Activated T-cell treated with anti-CD3 and anti-CD28 coated beads, Interleukin-2, amount 50 U/mL, for 4 hours (primary cell): ENCODE measurements around the gene FBXO21. TPM values are rescaled to one million over a fixed set of nuclear protein-coding genes. Genes with fewer than 3 reads are reported as not detected.
A peak's percentile ranks its signal among the peaks of the same experiment; 100 is the strongest.
"Not testable (repeated sequence)": the region's sequence is repeated elsewhere in the genome, so short reads cannot be mapped to it uniquely, and the experiment has no call there.

Source experiments
- ATAC-seq, 2 donors: fragments of 200-7000 bp; cut with Tn5 transposase; one replicate each; pipeline ENCODE4 v1.10.0; 2021
- DNase-seq: peaks from one replicate; pipeline ENCODE4 v3.0.0-alpha.2; 2020
- H3K27me3 Mint-ChIP-seq: one replicate; pipeline ENCODE4 v1.8.0; 2021; ENCODE audit warnings: low read depth, mixed read lengths
- H3K36me3 Mint-ChIP-seq: one replicate; pipeline ENCODE4 v1.8.0; 2022; ENCODE audit warnings: mixed read lengths; ENCODE audit not compliant: insufficient read depth
- H3K4me1 Mint-ChIP-seq: one replicate; pipeline ENCODE4 v1.8.0; 2021; ENCODE audit warnings: low read depth, mixed read lengths
- H3K4me3 Mint-ChIP-seq: one replicate; pipeline ENCODE4 v1.8.0; 2021; ENCODE audit warnings: mild to moderate bottlenecking, moderate library complexity, mixed read lengths
- H3K9me3 Mint-ChIP-seq: one replicate; pipeline ENCODE4 v1.8.0; 2021; ENCODE audit warnings: mixed read lengths
- total RNA-seq, 3 donors: library from RNA; stranded (reverse); gene quantifications; one replicate each; pipeline ENCODE4 v1.2.1, GENCODE V29; 2021

Gene FBXO21
- total RNA-seq, 3 donors from 2014 or later = 33.5 to 38.0 (median 36.3) TPM

- Mint-ChIP-seq H3K36me3 (no peaks in the 10 kb centered on the region), H3K9me3 (no peaks in the 10 kb centered on the region), H3K4me1 (peaks cover 8% of the 10 kb centered on the region), H3K4me3 (no peak overlapping the region), H3K27me3 (peaks cover 10% of the 10 kb centered on the region)
- peak; percentile 12 for DNase-seq
- ATAC-seq = peak; percentile 55 to 63
Observed at GRCh38 chr12:117105902-117106301, 84.4 kb downstream of the FBXO21 start.

DNA sequence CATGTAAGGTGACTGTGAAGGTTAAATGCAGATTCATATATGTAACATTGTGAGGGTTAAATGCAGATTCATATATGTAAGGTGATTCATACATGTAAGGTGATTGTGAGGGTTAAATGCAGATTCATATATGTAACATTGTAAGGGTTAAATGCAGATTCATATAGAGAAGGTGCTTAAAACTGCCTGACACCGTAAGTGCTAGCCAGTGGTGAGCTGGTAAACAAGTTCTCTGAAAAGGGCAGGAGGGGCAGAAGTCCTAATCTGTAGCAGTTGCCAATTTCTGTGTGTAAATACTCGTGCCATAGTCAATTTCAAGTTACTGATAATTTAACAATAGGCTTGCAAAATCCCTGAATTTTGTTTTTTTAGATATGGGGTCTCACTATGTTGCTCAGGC, 86.3 kb downstream of the FBXO21 start:
- not testable (repeated sequence) for H3K4me3 Mint-ChIP-seq, H3K27me3 Mint-ChIP-seq, ATAC-seq, DNase-seq, H3K9me3 Mint-ChIP-seq, H3K36me3 Mint-ChIP-seq
- peaks cover 12% of the 10 kb centered on the region for H3K4me1 Mint-ChIP-seq

GRCh38 chr12:117102800-117103181, 87.5 kb downstream of the FBXO21 start:
- Mint-ChIP-seq H3K4me3 (no peak overlapping the region), H3K36me3 (no peaks in the 10 kb centered on the region), H3K9me3 (no peaks in the 10 kb centered on the region), H3K4me1 (peaks cover 15% of the 10 kb centered on the region), H3K27me3 (peaks cover 12% of the 10 kb centered on the region)
- DNase-seq (no peak), ATAC-seq (no peak)

DNA sequence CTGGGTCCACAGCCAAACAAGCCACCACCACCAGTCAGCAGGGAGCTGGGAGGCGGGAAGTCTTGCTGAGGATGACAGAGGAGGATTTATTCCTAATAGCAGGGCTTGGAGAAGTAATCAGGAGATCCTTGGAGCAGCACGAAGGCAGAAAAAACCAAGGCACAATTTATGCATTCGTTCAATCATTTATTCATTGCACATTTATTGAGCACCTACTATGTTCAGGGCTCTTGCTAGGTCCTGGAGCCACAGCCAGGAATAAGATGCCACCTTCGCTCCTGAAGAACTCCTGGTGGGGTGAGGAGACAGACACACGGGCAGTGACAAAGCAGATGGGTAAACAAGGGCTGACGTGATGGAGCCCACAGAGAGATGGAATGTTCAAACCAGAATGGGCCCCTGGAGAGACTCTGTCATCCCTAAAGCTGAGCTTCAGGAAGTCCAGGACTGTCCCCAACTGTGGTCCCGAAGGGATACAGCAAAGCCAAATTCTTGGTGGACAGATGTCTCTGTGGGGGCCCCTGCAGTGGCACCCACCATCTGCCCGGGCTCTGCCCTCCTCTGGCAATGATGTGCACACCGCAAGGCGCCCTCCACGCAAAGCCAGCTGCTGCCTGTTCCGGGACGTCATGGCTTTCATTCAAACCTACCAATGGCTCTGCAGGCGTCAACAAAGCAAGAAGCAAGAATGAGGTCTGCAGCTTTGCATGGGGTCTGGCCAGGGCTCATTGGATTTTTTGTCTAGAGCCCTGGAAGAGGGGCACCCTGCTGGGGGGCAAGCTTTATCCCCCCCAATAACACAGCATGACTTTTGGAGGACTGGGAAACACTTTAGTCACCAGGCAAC, 88.1 kb downstream of the FBXO21 start:
- no peak for ATAC-seq
- no peak for DNase-seq
- Mint-ChIP-seq H3K9me3 (no peaks in the 10 kb centered on the region), H3K36me3 (no peaks in the 10 kb centered on the region), H3K4me3 (no peak overlapping the region), H3K4me1 (peaks cover 18% of the 10 kb centered on the region), H3K27me3 (peaks cover 16% of the 10 kb centered on the region)

DNA sequence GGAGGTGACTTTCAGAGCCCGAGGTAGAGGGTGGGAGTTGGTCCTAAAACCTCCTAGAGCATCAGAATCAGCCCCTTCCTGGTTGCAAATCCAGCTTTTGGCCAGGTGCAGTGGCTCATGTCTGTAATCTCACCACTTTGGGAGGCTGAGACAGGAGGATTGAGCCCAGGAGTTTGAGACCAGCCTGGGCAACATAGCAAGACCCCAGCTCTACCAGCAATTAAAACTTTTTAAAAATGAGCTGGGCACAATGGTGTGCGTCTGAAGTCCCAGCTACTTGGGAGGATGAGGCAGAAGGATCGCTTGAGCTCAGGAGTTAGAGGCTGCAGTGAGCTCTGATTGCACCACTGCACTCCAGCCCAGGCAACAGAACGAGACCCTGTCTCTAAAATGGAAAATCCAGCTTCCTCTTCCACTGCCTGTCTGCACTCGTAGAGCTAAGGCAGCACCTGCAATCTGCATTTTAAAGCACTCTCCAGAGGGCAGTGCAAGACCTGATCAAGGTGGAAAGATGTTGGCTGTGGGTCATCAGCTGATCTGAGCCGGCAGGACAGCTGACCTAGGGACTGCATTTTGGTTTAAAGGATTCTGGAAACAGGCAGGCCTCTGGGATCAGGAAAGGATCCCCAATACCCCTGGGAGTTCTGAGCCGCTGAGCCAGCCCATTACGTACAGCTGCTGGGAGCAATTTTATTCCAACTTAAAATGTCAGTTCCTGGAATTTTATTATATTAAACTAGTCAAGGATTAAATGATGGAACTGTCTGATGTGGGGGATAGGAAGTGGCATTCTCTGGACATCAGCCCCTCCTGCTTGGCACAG, 89.2 kb downstream of the FBXO21 start:
- Mint-ChIP-seq H3K36me3 (no peaks in the 10 kb centered on the region), H3K9me3 (no peaks in the 10 kb centered on the region), H3K4me3 (no peak overlapping the region), H3K4me1 (peaks cover 16% of the 10 kb centered on the region), H3K27me3 (peaks cover 24% of the 10 kb centered on the region)
- DNase-seq = no peak
- no peak for ATAC-seq

- Mint-ChIP-seq H3K4me3 (peak overlapping the region; percentile 71), H3K4me1 (peaks cover 10% of the 10 kb centered on the region), H3K36me3 (no peaks in the 10 kb centered on the region), H3K9me3 (no peaks in the 10 kb centered on the region), H3K27me3 (peaks cover 22% of the 10 kb centered on the region)
- DNase-seq (no peak), ATAC-seq (no peak)
Observed at GRCh38 chr12:117100251-117100650, 90.0 kb downstream of the FBXO21 start.

DNA sequence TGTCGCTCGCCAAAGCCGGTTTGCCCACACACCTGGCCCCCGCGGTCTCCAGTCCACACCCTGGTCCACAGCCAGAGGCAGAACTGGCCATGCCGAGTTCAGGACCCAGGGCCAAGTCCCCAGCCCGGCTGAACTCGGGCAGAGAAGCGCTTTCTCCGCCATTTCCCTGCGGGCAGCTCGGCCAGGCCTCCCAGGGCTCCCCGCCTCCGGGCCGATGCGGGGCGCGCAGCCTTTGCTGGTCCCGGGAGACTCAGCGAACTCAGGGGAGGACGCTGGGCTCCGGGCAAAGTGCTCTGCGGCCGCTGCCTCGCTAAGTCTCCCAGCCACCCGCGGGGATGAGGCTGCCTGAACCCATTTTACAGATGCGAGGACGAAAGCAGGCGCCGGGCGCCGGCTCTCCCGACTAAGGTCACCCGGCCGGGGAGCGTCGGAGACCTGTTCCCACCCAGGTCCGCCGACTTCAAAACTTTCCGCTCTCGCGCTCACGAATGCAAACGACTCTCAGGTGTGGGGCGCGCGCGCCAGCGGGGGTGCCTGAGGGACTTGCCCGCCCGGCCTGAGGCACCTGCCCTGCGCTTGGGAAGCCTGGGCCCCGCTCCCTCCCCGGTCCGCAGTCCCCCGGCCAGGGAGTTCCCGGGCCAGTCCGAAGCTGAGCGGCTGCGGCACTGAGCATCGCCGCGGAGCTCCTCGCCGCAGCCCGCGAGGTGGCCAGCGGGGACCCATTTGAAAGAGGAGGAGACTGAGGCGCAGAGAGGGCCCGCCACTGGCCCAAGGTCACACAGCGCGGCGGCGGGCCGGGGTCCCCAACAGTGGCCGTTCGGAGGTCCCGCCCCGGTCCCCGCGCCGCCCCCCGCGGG, 91.7 kb downstream of the FBXO21 start:
- H3K4me1 Mint-ChIP-seq = peaks cover 10% of the 10 kb centered on the region
- peak overlapping the region; percentile 72 for H3K4me3 Mint-ChIP-seq
- no peaks in the 10 kb centered on the region for H3K9me3 Mint-ChIP-seq
- no peaks in the 10 kb centered on the region for H3K36me3 Mint-ChIP-seq
- peaks cover 22% of the 10 kb centered on the region for H3K27me3 Mint-ChIP-seq
- ATAC-seq (peak; percentile 32 to 47), DNase-seq (peak; percentile 14)

DNA sequence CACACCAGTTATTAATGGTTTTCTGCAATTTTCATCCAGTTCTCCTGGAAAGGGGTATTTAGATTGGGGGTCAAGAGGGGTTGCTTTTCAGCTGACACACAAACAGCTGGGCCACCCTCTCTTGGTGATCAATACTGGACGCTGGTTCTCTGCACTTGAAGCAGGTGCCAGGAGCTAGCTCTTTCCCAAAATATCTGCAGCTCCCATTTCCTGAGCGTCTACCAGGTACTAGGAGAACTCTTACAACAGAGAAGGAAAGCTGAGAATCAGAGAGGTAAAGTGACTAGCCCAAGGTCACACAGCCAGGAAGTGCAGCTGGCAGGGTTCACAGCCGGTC, 92.3 kb downstream of the FBXO21 start:
- DNase-seq (no peak), ATAC-seq (peak in 1 of 2 donors; percentile 9)
- Mint-ChIP-seq H3K4me1 (peaks cover 10% of the 10 kb centered on the region), H3K4me3 (peak overlapping the region; percentile 72), H3K36me3 (no peaks in the 10 kb centered on the region), H3K27me3 (peaks cover 22% of the 10 kb centered on the region), H3K9me3 (no peaks in the 10 kb centered on the region)

DNA sequence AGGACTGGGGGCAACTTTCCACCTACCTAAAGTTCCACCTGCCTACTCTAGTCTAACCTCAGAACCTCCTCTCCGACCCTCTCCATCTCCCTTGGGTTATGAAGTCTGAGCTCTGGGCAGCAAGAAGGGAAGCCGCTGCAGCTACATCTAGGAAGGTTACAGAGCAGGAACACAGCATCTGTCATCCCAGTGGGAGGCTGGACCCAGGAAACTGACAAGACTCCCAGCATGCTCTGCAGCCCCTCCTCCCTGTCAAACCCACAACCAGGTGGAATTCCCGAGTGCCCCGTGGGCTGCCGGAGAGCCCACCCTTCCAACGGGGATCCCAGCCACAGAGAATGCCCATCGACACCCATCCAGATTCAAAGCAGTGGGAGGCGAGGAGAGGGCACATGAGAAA, 93.1 kb downstream of the FBXO21 start:
- peaks cover 10% of the 10 kb centered on the region for H3K4me1 Mint-ChIP-seq
- H3K27me3 Mint-ChIP-seq = peaks cover 22% of the 10 kb centered on the region
- no peak for ATAC-seq
- no peaks in the 10 kb centered on the region for H3K9me3 Mint-ChIP-seq
- DNase-seq = no peak
- H3K4me3 Mint-ChIP-seq = no peak overlapping the region
- H3K36me3 Mint-ChIP-seq = no peaks in the 10 kb centered on the region

GRCh38 chr12:117096501-117097042, 93.7 kb downstream of the FBXO21 start:
- Mint-ChIP-seq H3K4me1 (peaks cover 10% of the 10 kb centered on the region), H3K36me3 (no peaks in the 10 kb centered on the region), H3K9me3 (no peaks in the 10 kb centered on the region), H3K4me3 (peak overlapping the region; percentile 14), H3K27me3 (peaks cover 22% of the 10 kb centered on the region)
- ATAC-seq = no peak
- DNase-seq = no peak

DNA sequence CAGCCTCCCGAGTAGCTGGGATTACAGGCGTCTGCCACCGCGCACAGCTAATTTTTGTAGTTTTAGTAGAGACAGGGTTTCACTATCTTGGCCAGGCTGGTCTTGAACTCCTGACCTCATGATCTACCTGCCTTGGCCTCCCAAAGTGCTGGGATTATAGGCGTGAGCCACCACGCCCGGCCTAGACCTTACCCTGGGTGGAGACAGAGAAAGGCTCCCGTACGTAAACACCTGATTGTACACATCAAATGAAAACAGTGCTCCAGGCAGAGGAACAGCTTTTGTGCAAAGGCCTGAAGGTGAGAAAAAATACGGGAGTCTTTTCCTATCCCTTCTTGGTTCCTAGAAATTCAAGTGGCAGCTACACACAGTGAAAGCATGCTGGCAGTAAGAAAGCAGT, 95.1 kb downstream of the FBXO21 start:
- H3K27me3 Mint-ChIP-seq = peaks cover 19% of the 10 kb centered on the region
- DNase-seq, H3K36me3 Mint-ChIP-seq, H3K4me1 Mint-ChIP-seq, H3K4me3 Mint-ChIP-seq, ATAC-seq, H3K9me3 Mint-ChIP-seq: not testable (repeated sequence)

DNA sequence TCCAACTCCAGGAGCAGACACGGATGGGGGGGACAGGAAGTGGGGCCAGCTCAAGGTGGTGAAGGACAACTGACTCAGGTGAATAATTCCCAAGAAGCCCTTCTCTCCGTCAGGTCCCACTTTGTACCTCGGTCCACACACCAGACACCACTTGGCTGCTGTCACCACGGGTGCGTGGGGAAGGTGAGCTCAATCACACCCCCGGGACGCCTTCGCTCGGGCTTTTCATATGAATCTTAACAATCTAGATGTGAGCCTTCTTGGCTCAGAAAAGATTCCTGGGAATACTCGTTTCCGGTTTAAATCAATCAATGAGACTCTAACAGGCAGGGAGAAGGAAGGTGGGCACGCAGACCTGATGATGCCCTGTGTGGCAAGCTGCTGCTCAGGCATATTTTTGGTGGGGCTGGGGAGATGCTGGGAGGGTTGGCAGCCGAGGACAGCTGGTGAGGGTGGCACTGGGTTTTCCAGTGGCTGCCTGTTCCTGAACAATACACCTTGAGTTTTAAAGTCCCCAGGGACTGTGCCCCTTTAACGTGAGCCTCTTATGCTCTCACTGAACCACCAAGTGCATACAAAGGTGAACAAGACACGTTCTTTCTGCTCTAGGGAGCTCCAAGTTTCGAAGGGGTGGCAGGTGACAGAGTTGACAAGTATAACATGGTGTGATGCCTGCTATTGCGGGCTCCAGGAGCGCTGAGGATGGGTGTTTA, 96.2 kb downstream of the FBXO21 start:
- Mint-ChIP-seq H3K36me3 (no peaks in the 10 kb centered on the region), H3K4me3 (no peak overlapping the region), H3K9me3 (peaks cover 11% of the 10 kb centered on the region), H3K27me3 (peaks cover 19% of the 10 kb centered on the region), H3K4me1 (peaks cover 6% of the 10 kb centered on the region)
- DNase-seq (no peak), ATAC-seq (no peak)

DNA sequence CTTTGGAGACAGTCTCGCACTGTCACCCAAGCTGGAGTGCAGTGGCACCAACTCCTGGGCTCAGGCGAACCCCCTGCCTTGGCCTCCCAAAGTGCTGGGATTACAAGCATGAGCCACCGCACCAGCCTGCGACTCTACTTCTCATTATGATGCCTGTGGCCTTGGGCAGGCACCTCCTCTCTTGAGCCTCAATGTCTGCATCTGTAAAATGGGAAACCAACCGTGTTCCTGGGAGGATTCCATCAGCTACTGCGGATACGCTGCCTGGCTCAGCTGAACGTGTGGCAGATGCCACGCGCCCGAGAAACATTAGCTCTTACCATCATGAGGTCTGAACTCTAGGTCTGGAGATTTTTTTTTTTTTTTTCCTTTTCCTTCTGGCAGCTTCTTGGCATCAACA, 96.8 kb downstream of the FBXO21 start:
- Mint-ChIP-seq H3K4me3 (no peak overlapping the region), H3K27me3 (peaks cover 19% of the 10 kb centered on the region), H3K4me1 (peaks cover 6% of the 10 kb centered on the region), H3K9me3 (peaks cover 11% of the 10 kb centered on the region), H3K36me3 (no peaks in the 10 kb centered on the region)
- no peak for DNase-seq
- ATAC-seq = no peak
